Measurements from ENCODE around the gene TMEM108.

Gene TMEM108

GRCh38 chr3:133127381-133127780, 89.2 kb downstream of the TMEM108 start:
- 95 to 98% methylated on average over 2 of the region's 2 CpGs for WGBS, 2 experiments
- Histone ChIP-seq H3K4me3 (ENCODE audit: insufficient read depth, low read depth, low read length) (no peak overlapping the region), H3K4me1 (ENCODE audit: control insufficient read depth, insufficient read depth, low read length) (no peaks in the 10 kb centered on the region), H3K36me3 (ENCODE audit: control insufficient read depth, insufficient read depth, low read length) (no peaks in the 10 kb centered on the region), H3K9me3 (ENCODE audit: control insufficient read depth, low read length) (no peaks in the 10 kb centered on the region), H3K27me3 (ENCODE audit: control insufficient read depth, insufficient read depth, low read length, poor library complexity, severe bottlenecking) (no peaks in the 10 kb centered on the region), H3K27ac (ENCODE audit: insufficient read depth, low read depth, low read length, poor library complexity, severe bottlenecking) (no peak overlapping the region)

DNA sequence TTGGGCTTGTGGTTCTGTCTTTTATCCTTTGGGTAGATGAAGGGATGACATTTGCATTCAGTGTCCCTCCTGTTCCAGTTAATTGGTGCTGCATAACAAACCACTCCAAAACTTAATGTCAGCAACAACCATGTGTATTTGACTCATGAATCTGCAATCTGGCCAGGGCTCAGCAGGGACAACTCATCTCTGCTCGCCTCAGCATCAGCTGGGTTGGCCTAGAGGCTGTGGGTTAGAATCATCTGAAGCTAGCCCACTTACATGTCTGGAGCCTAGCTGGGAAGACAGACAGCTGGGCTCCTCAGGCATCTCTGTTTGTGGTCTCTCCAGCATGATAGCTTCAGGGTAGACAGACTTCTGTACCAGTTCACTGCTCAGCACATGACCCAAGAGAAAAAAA, 92.0 kb downstream of the TMEM108 start:
- H3K27me3 ChIP-seq (ENCODE audit: control insufficient read depth, insufficient read depth, low read length, poor library complexity, severe bottlenecking), result no peaks in the 10 kb centered on the region
- H3K36me3 ChIP-seq (ENCODE audit: control insufficient read depth, insufficient read depth, low read length), result no peaks in the 10 kb centered on the region
- WGBS, 2 experiments, result 79 to 87% methylated on average over 1 of the region's 1 CpG
- no peak overlapping the region for H3K27ac ChIP-seq (ENCODE audit: insufficient read depth, low read depth, low read length, poor library complexity, severe bottlenecking)
- no peaks in the 10 kb centered on the region for H3K9me3 ChIP-seq (ENCODE audit: control insufficient read depth, low read length)
- no peaks in the 10 kb centered on the region for H3K4me1 ChIP-seq (ENCODE audit: control insufficient read depth, insufficient read depth, low read length)
- no peak overlapping the region for H3K4me3 ChIP-seq (ENCODE audit: insufficient read depth, low read depth, low read length)

DNA sequence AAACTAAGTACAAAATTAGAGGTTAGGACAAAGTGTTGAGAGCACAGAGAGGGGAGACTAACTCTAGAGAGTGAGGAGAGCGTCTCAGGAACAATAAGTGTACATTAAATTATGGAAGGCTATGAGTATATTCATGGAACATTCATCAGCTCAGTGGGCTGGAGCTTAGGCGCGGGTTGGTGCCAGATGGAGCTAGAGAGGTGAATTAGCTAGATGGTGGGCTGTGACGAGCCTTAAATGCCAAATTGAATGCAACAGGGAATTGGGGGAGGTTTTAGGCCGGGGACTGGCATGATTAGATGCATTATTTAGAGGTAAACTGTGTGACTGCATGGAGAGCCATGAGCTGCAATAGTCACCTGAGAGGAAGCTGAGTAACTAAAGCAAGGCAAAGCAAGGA, 97.1 kb downstream of the TMEM108 start:
- Histone ChIP-seq H3K27me3 (ENCODE audit: control insufficient read depth, insufficient read depth, low read length, poor library complexity, severe bottlenecking) (no peaks in the 10 kb centered on the region), H3K36me3 (ENCODE audit: control insufficient read depth, insufficient read depth, low read length) (no peaks in the 10 kb centered on the region), H3K4me1 (ENCODE audit: control insufficient read depth, insufficient read depth, low read length) (peaks cover 11% of the 10 kb centered on the region), H3K27ac (ENCODE audit: insufficient read depth, low read depth, low read length, poor library complexity, severe bottlenecking) (no peak overlapping the region), H3K4me3 (ENCODE audit: insufficient read depth, low read depth, low read length) (no peak overlapping the region), H3K9me3 (ENCODE audit: control insufficient read depth, low read length) (no peaks in the 10 kb centered on the region)
- WGBS, 2 experiments, result 87 to 90% methylated on average over 5 of the region's 5 CpGs

GRCh38 chr3:133136114-133137041, 98.2 kb downstream of the TMEM108 start:
- Histone ChIP-seq H3K27ac (ENCODE audit: insufficient read depth, low read depth, low read length, poor library complexity, severe bottlenecking) (no peak overlapping the region), H3K9me3 (ENCODE audit: control insufficient read depth, low read length) (no peaks in the 10 kb centered on the region), H3K4me3 (ENCODE audit: insufficient read depth, low read depth, low read length) (no peak overlapping the region), H3K27me3 (ENCODE audit: control insufficient read depth, insufficient read depth, low read length, poor library complexity, severe bottlenecking) (no peaks in the 10 kb centered on the region), H3K36me3 (ENCODE audit: control insufficient read depth, insufficient read depth, low read length) (no peaks in the 10 kb centered on the region), H3K4me1 (ENCODE audit: control insufficient read depth, insufficient read depth, low read length) (peaks cover 11% of the 10 kb centered on the region)
- 91% methylated on average over 2 of the region's 2 CpGs for WGBS, 2 experiments

DNA sequence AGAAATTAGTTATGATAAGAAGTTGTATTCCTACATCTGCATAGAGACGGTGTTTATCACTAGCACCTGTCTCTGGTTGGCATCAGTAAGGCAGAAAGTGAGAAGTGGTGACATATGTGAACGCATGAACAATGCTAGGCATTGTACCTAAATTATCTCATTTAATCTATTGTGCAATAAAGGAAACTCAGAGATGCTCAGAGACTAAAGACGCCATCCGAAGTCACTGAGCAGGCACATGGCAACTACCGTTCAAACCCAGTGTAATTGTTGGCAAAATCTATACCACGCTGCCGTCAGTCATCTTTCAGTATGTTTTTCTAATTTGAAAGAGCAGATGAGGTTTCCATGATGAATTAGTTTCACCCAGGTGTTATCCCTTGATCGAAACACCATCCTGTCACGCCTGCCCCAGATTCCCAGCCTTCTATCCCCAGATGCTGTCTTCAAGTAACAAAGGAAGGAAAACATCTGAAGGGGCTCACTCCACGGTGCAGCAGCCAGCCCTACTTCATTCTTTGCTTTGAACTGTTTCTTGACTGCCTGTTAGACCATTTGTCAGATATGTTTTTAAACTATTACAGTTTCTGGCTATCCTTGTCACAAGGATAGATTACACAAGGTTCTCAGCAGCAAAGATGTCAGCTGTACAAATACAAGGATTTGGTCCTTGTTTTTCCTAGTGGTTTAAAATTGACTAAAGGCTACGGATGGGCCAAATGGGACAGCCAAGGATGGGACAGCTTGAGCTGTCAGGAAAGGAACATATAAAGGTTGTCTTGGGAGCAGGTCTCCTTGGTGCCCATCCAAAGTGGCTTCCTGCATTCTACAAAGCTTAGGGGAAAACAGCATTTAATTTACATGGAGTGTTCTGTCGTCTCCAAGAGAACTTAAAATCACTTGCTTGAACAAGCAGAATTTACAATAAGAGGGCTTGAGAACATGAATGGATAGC, 99.1 kb downstream of the TMEM108 start:
- Histone ChIP-seq H3K36me3 (ENCODE audit: control insufficient read depth, insufficient read depth, low read length) (no peaks in the 10 kb centered on the region), H3K9me3 (ENCODE audit: control insufficient read depth, low read length) (no peaks in the 10 kb centered on the region), H3K27ac (ENCODE audit: insufficient read depth, low read depth, low read length, poor library complexity, severe bottlenecking) (no peak overlapping the region), H3K4me3 (ENCODE audit: insufficient read depth, low read depth, low read length) (no peak overlapping the region), H3K4me1 (ENCODE audit: control insufficient read depth, insufficient read depth, low read length) (peaks cover 11% of the 10 kb centered on the region), H3K27me3 (ENCODE audit: control insufficient read depth, insufficient read depth, low read length, poor library complexity, severe bottlenecking) (no peaks in the 10 kb centered on the region)
- WGBS, 2 experiments, result 90 to 92% methylated on average over 12 of the region's 12 CpGs

GRCh38 chr3:133138017-133138416, 99.8 kb downstream of the TMEM108 start:
- WGBS, 2 experiments, result 86 to 96% methylated on average over 1 of the region's 1 CpG
- H3K4me1 ChIP-seq (ENCODE audit: control insufficient read depth, insufficient read depth, low read length), result peaks cover 11% of the 10 kb centered on the region

GRCh38 chr3:133152056-133152455, 113.9 kb downstream of the TMEM108 start:
- no peak overlapping the region for H3K27ac ChIP-seq (ENCODE audit: insufficient read depth, low read depth, low read length, poor library complexity, severe bottlenecking)

More at GRCh38 chr3:133138017-133138416, 99.8 kb downstream of the TMEM108 start:
- Histone ChIP-seq H3K9me3 (ENCODE audit: control insufficient read depth, low read length) (no peaks in the 10 kb centered on the region), H3K4me3 (ENCODE audit: insufficient read depth, low read depth, low read length) (no peak overlapping the region), H3K27me3 (ENCODE audit: control insufficient read depth, insufficient read depth, low read length, poor library complexity, severe bottlenecking) (no peaks in the 10 kb centered on the region), H3K27ac (ENCODE audit: insufficient read depth, low read depth, low read length, poor library complexity, severe bottlenecking) (no peak overlapping the region), H3K36me3 (ENCODE audit: control insufficient read depth, insufficient read depth, low read length) (no peaks in the 10 kb centered on the region)

GRCh38 chr3:133152681-133153220, 114.6 kb downstream of the TMEM108 start:
- H3K4me1 ChIP-seq (ENCODE audit: control insufficient read depth, insufficient read depth, low read length), result no peaks in the 10 kb centered on the region
- H3K36me3 ChIP-seq (ENCODE audit: control insufficient read depth, insufficient read depth, low read length), result no peaks in the 10 kb centered on the region
- H3K9me3 ChIP-seq (ENCODE audit: control insufficient read depth, low read length), result no peaks in the 10 kb centered on the region
- no peaks in the 10 kb centered on the region for H3K27me3 ChIP-seq (ENCODE audit: control insufficient read depth, insufficient read depth, low read length, poor library complexity, severe bottlenecking)
- no peak overlapping the region for H3K27ac ChIP-seq (ENCODE audit: insufficient read depth, low read depth, low read length, poor library complexity, severe bottlenecking)
- 94 to 97% methylated on average over 2 of the region's 2 CpGs for WGBS, 2 experiments
- no peak overlapping the region for H3K4me3 ChIP-seq (ENCODE audit: insufficient read depth, low read depth, low read length)

More at GRCh38 chr3:133152056-133152455, 113.9 kb downstream of the TMEM108 start:
- Histone ChIP-seq H3K27me3 (ENCODE audit: control insufficient read depth, insufficient read depth, low read length, poor library complexity, severe bottlenecking) (no peaks in the 10 kb centered on the region), H3K4me3 (ENCODE audit: insufficient read depth, low read depth, low read length) (no peak overlapping the region), H3K9me3 (ENCODE audit: control insufficient read depth, low read length) (no peaks in the 10 kb centered on the region), H3K4me1 (ENCODE audit: control insufficient read depth, insufficient read depth, low read length) (no peaks in the 10 kb centered on the region), H3K36me3 (ENCODE audit: control insufficient read depth, insufficient read depth, low read length) (no peaks in the 10 kb centered on the region)
- 64 to 67% methylated on average over 2 of the region's 2 CpGs for WGBS, 2 experiments

GRCh38 chr3:133153382-133153781, 115.2 kb downstream of the TMEM108 start:
- Histone ChIP-seq H3K4me3 (ENCODE audit: insufficient read depth, low read depth, low read length) (no peak overlapping the region), H3K4me1 (ENCODE audit: control insufficient read depth, insufficient read depth, low read length) (no peaks in the 10 kb centered on the region), H3K27me3 (ENCODE audit: control insufficient read depth, insufficient read depth, low read length, poor library complexity, severe bottlenecking) (no peaks in the 10 kb centered on the region), H3K9me3 (ENCODE audit: control insufficient read depth, low read length) (no peaks in the 10 kb centered on the region), H3K27ac (ENCODE audit: insufficient read depth, low read depth, low read length, poor library complexity, severe bottlenecking) (no peak overlapping the region), H3K36me3 (ENCODE audit: control insufficient read depth, insufficient read depth, low read length) (no peaks in the 10 kb centered on the region)

DNA sequence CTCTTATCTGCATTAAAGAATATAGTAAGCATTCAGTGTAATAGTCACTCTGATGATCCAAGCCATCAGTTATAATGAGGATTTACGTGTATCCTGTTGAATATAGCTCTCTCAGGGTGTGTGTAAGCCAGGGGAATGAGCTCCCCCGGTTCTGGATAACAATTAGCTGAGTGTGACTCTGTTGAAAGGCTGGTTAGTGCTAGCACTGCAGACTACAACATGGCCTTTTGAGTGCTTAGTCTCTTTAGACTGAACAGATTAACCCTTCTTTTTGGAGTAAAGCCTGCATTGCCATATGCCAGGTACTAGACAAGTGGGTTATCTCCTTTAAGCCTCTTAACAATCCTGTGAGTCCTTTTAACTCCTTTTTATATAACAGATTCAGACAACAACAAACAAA, 119.5 kb downstream of the TMEM108 start:
- WGBS, 2 experiments, result 85 to 92% methylated on average over 2 of the region's 2 CpGs
- no peak overlapping the region for H3K4me3 ChIP-seq (ENCODE audit: insufficient read depth, low read depth, low read length)
- no peak overlapping the region for H3K27ac ChIP-seq (ENCODE audit: insufficient read depth, low read depth, low read length, poor library complexity, severe bottlenecking)
- H3K4me1 ChIP-seq (ENCODE audit: control insufficient read depth, insufficient read depth, low read length), result no peaks in the 10 kb centered on the region
- H3K27me3 ChIP-seq (ENCODE audit: control insufficient read depth, insufficient read depth, low read length, poor library complexity, severe bottlenecking), result no peaks in the 10 kb centered on the region
- H3K9me3 ChIP-seq (ENCODE audit: control insufficient read depth, low read length), result no peaks in the 10 kb centered on the region
- no peaks in the 10 kb centered on the region for H3K36me3 ChIP-seq (ENCODE audit: control insufficient read depth, insufficient read depth, low read length)

Data from ectodermal cell (in vitro differentiated cells).